Measurements from ENCODE around the gene GYS1. TPM values are rescaled to one million over a fixed set of nuclear protein-coding genes. Genes with fewer than 3 reads are reported as not detected.

Gene GYS1
- total and polyA plus RNA-seq, 10 of the 15 experiments (the other 5 are each of a cell fraction or from before 2014, with no cell fraction given), result 3.7 to 62.0 (median 37.3) TPM

DNA sequence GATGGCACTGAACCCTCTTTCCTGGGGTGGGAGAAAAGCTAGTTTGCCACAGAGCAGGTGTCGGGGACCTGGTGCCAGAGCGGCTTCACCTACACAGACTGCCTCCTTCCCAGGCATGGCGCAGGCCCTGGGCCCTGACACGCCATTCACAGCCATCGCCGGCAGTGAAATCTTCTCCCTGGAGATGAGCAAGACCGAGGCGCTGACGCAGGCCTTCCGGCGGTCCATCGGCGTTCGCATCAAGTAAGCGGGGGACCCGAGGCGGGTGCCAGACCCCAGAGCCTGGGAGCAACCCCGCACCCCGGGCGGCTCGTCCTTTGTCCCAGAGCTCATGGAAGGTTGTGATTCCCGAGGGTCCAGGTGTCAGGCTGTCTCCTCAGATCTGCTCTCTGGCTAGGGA is 13.8 kb upstream of the GYS1 start (continued):
- TF ChIP-seq E2F8 (IDR thresholded peaks at IDR 0.05; ENCODE audit: low read depth, partially characterized antibody) (no peak), KLF5 (IDR thresholded peaks at IDR 0.05; ENCODE audit: partially characterized antibody) (no peak), REST (IDR thresholded peaks at IDR 0.05; ENCODE audit: low read depth, low read length) (no peak), TCF3 (IDR thresholded peaks at IDR 0.05; ENCODE audit: borderline replicate concordance, insufficient read depth, low read depth, low read length) (peak; percentile 72; the same call in 1 of the 2 replicates), LARP7 (IDR thresholded peaks at IDR 0.05) (no peak), CHD2 (IDR thresholded peaks at IDR 0.05; ENCODE audit: borderline replicate concordance, low read depth, low read length) (no peak)

All from GM12878 (cell line).